NCI-H1930 (cell line): Measurements from ENCODE around the gene MYO1D.
"Not testable (repeated sequence)": the region's sequence is repeated elsewhere in the genome, so short reads cannot be mapped to it uniquely, and the experiment has no call there.

Experiments
- DNase-seq, 2 experiments: peaks; one replicate each; lab custom pipeline; 2025; lab: John Stamatoyannopoulos, UW

MYO1D gene

GRCh38 chr17:32854832-32855389, 22.0 kb downstream of the MYO1D start:
- DNase-seq: no peak

DNA sequence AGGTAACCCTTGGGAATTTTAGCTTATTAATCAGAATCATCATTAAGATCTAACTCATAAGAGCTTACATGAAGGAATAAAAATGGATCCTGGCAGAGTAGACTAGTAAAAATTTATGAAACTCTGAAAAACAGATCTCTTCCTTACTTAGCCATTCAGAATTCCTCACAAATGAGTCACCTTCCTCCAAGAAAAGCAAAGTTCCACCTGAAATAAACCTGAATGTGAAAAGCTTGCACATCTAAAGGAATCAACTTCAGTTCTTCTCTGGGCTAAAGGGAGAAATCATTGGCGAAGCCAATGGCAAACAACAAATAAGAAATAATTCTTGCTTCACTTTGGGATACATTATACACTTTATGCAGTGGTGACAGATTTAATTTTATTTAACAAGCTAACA, 22.7 kb downstream of the MYO1D start:
- DNase-seq: no peak

GRCh38 chr17:32852811-32853210, 24.1 kb downstream of the MYO1D start:
- no peak for DNase-seq

DNA sequence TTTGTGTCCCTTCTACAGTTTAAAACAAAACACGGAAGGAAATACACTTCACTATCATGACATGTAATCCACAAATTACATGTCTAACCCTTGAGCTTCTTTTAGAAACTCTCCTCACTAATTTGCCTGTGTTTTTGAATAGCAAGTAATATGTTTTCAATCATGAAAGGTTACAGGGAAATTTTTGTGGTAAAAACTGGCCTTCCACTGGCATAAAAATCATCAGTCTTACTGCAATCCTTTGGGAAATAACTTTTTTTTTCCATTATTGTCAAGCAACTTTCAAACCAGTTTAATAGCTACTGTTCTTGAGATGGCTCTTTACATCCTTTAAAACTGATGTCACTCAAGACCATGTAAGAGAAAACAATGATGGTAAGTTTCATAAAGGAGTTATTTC, 27.0 kb downstream of the MYO1D start:
- no peak for DNase-seq

- no peak for DNase-seq
Measured at GRCh38 chr17:32847977-32848376, 28.9 kb downstream of the MYO1D start.

- no peak for DNase-seq
Measured at GRCh38 chr17:32846143-32846542, 30.8 kb downstream of the MYO1D start.

GRCh38 chr17:32840241-32840640, 36.7 kb downstream of the MYO1D start:
- DNase-seq: no peak

DNA sequence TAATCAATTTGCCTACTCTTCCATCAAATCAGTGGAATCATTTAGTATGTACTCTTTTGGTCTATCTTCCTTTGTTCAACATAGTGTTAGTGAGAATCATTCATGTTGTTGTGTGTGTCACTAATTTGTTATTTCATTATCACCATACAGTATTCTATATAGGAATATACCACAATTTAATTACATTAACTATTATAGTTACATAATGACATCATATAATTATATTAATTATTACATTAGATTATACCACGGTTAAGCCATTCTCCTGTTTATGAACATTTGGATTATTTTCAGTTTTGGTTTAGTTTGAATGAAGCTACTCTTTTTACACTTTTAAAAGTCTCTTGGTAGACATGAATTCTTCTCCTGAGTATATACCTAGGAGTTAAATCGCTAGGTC, 40.4 kb downstream of the MYO1D start:
- DNase-seq: no peak

GRCh38 chr17:32835291-32835761, 41.6 kb downstream of the MYO1D start:
- DNase-seq: no peak

DNA sequence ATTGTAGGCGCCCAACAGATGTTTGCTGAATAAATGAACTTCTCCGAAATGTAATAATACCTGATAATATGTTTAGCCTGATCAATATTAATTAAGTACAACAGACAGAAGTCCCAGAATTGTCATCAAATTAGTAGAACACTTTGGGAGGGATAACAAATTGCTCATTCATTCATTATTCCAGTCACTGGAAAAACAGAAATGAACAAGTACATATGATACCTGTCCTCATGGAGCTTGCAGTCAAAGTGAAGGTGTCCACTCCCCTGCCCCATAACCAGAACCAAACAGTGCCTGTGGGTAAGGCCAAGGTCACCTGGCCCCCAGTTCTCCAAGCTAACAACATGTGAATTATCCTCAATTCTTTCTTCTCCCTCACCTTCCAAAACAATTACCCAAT, 42.8 kb downstream of the MYO1D start:
- DNase-seq: no peak

- no peak for DNase-seq
Measured at GRCh38 chr17:32833526-32833925, 43.4 kb downstream of the MYO1D start.

- DNase-seq: no peak
Measured at GRCh38 chr17:32833076-32833475, 43.8 kb downstream of the MYO1D start.

GRCh38 chr17:32831627-32832243, 45.2 kb downstream of the MYO1D start:
- no peak for DNase-seq

DNA sequence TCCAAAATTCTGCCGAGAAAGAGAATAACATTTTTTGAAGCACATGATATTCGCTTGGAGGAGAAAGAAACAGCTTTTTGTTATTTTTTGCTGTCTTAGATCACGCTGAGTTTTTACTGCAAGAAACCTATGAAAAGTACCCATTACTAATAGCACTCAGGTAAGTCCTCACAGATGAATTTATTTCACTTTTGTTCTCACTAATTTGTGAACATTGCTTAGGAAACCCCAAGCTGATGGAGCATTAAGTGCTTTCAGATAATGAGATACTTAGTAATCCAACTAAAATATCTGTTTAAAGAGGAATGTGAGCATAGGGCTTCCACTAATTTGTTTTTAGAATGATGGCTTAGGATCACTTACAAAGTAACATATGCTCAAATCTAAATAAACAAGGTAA, 45.7 kb downstream of the MYO1D start:
- DNase-seq: no peak

GRCh38 chr17:32828822-32829221, 48.1 kb downstream of the MYO1D start:
- DNase-seq: no peak

- no peak for DNase-seq
Measured at GRCh38 chr17:32827227-32827626, 49.7 kb downstream of the MYO1D start.

DNA sequence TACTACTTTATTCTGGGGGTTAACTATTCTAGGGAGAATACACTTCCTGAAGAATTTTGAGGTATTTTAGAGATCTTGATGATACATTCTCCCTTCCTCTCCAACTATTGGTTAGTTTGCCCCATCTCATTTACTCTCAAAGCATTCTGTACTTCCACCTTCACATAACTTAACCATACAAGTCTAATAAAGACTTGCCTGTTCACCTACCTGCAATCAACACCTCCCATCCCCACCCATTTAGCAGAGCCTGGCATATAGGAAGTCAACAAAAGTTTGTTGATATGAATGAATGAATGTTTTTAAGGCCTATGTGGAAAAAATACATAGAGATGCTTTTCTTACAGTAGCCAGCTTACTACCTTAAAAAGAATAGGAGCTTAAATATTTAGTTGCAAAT, 50.8 kb downstream of the MYO1D start:
- DNase-seq: no peak

- DNase-seq: no peak
Measured at GRCh38 chr17:32824334-32824733, 52.6 kb downstream of the MYO1D start.

GRCh38 chr17:32822996-32823395, 53.9 kb downstream of the MYO1D start:
- no peak for DNase-seq

DNA sequence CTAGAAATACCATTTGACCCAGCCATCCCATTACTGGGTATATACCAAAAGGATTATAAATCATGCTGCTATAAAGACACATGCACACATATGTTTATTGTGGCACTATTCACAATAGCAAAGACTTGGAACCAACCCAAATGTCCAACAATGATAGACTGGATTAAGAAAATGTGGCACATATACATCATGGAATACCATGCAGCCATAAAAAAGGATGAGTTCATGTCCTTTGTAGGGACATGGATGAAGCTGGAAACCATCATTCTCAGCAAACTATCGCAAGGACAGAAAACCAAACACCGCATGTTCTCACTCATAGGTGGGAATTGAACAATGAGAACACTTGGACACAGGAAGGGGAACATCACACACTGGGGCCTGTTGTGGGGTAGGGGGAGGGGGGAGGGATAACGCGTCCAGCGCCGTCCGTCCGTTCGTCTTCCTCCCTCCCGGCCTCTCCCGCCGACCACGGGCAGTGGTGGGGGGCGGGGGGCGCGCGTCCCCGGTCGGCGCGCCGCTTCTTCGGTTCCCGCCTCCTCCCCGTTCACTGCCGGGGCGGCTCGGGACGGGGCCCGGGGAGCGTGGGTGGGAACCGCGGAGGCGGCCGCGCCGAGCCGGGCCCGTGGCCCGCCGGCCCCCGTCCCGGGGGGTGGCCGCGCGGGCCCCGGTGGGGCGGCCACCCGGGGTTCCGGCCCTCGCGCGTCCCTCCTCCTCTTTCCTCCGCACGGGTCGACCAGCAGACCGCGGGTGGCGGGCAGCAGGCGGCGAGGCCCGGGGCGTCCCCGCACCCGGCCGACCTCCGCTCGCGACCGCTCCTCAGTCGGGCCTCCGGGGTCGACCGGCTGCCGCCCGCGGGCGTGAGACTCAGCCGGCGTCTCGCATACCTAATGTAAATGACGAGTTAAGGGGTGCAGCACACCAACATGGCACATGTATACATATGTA, 54.7 kb downstream of the MYO1D start:
- DNase-seq: not testable (repeated sequence)

DNA sequence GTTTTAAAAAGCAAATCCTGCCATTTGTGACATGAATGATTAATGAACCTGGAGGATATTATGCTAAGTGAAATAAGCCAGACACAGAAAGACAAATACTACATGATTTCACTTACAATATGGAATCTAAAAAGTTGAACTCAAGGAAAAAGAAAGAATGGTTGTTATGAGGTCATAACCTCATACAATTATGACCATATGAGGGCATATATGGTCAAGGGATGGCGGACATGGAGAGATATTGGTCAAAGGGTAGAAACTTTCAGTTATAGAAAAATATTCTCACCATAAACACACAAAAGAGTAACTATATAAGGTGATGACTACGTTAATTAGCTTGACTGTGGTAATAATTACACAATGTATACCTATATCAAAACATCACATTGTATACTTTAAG, 56.5 kb downstream of the MYO1D start:
- DNase-seq: no peak

GRCh38 chr17:32819787-32820186, 57.1 kb downstream of the MYO1D start:
- no peak for DNase-seq

DNA sequence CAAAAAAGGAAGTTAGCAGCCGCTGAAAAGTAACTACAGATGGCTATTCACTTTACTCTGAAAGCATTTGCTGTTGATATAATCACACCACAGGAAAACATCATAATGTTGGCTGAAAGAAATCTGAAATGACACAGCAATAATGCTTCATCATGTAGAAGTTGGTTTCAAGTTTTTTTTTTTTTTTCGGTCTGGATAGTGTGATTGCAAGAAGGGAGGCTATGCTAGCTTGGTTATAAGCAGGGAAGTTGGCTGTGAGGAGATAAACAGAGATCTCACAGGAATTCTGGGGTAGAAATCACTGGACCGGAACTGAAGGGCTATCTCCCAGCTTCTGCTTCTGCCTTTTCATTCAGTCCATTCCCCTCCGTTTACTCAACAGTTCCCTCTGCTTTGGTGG, 57.9 kb downstream of the MYO1D start:
- no peak for DNase-seq
